Pancreas (tissue), 10 donors: Measurements from ENCODE around the gene ZBTB7C. TPM values are rescaled to one million over a fixed set of nuclear protein-coding genes. Genes with fewer than 3 reads are reported as not detected.

Experiments used
- ATAC-seq, 4 donors: fragments of 200-7000 bp; cut with Tn5 transposase; one replicate each; pipeline versions ENCODE4 v1.8.0 to v1.9.1; 2020; ENCODE audit warnings: mild to moderate bottlenecking in 4 of 4, moderate library complexity in 4 of 4
- DNase-seq, 6 donors: peaks; one replicate each; pipeline ENCODE4 v3.0.0-alpha.2; 2020
- FAIRE-seq: peaks from 2 replicates; lab custom pipeline; 2012; peaks lifted over from hg19 to GRCh38; lab: Jason Lieb, UNC
- H3K27ac ChIP-seq, 4 donors: fragments of 200-600 bp; sonication (generic); 1 replicate in 3 of 4; 2 replicates in 1 of 4; pipeline versions ENCODE4 v1.5.0 to v1.8.0; 2020
- H3K27me3 ChIP-seq, 4 donors: fragments of 200-600 bp; one replicate each; pipeline ENCODE4 v1.8.0; 2021
- H3K36me3 ChIP-seq, 3 donors: fragments of 200-600 bp; sonication (generic) in 1 of 3; one replicate each; pipeline versions ENCODE4 v1.5.0 to v1.8.0; 2020 to 2021
- H3K4me1 ChIP-seq, 3 donors: fragments of 200-600 bp; one replicate each; pipeline ENCODE4 v1.8.0; 2021
- H3K4me3 ChIP-seq, 4 donors: fragments of 200-600 bp; sonication (generic) in 2 of 4; one replicate each; pipeline versions ENCODE4 v1.5.0 to v1.8.0; 2020 to 2021
- H3K9me3 ChIP-seq, 4 donors: fragments of 200-600 bp; one replicate each; pipeline ENCODE4 v1.8.0; 2021
- CTCF ChIP-seq, 4 donors: fragments of 200-600 bp; sonication (generic) in 3 of 4; IDR thresholded peaks; one replicate each; pipeline versions ENCODE4 v1.5.0 to v1.8.0; 2021; ENCODE audit warnings: antibody characterized with exemption in 4 of 4
- WGBS, 2 donors: extraction: QIAGEN DNeasy Blood & Tissue Kit; methylation state at CpG; one replicate each; pipeline ENCODE4 v1.1.7; 2013; 5-methylcytosine and 5-hydroxymethylcytosine counted together
- intact Hi-C, 3 donors: fragments of 100-400 bp; cut with DNase I; formaldehyde crosslinking; loops; one replicate each; pipeline versions ENCODE4 v1.11.1 to v1.14.2; 2022
- polyA plus RNA-seq, 2 donors: library from polyadenylated mRNA; stranded (reverse); fragments of 200-250 nt; gene quantifications; one replicate each; pipeline ENCODE4 v1.2.3, GENCODE V29; 2013
- total RNA-seq, 6 donors: library from RNA; stranded (reverse); fragmentation: NEBNext Ultra II Directional in 4 of 6; extraction: Animal tissue kit (Norgen Biotek cat#: 25700) in 4 of 6; gene quantifications; one replicate each; pipeline versions ENCODE4 v1.2.1 to v1.2.4, GENCODE V29; 2021 to 2023
- donor health status: healthy with polysubstance abuse.
- donor health status: DM: no; HTN: no; CAD: no; lungs with moderate emphysema.
- donor health status: DM: no; HTN: no; CAD: no.
- donor health status: control.
- donor health status: control.
- donor health status: Bipolar disorder and iron deficiency.
- donor health status: DM: yes; HTN: yes; CAD: no.
- donor health status: DM: no; HTN: no; CAD: no.
- donor health status: DM: no; HTN: no; CAD: no.
- donor health status: DM: yes; HTN: yes; CAD: no.

The ZBTB7C gene
- total and polyA plus RNA-seq, 8 donors: 0.35 to 1.7 (median 0.91) TPM

- 79 to 88% methylated on average over 10 of the region's 10 CpGs for WGBS, 2 donors
- FAIRE-seq: no peak
- DNase-seq: no peak
- no peaks in the 10 kb centered on the region for H3K36me3 ChIP-seq
- intact Hi-C loops: loop anchor here in 2 of 3 donors (5.0 kb wide), 1 partner anchor 250 kb away; no protein-coding TSS in a partner anchor
- no peaks in the 10 kb centered on the region for H3K27me3 ChIP-seq
- no peak overlapping the region for H3K4me3 ChIP-seq
- ATAC-seq: no peak
- no peaks in the 10 kb centered on the region for H3K9me3 ChIP-seq
- no peaks in the 10 kb centered on the region for H3K4me1 ChIP-seq
- no peak for TF ChIP-seq CTCF (IDR thresholded peaks at IDR 0.05)
- H3K27ac ChIP-seq: no peak overlapping the region
Measured at GRCh38 chr18:48022021-48022420, 387.2 kb downstream of the ZBTB7C start.

- H3K4me3 ChIP-seq: no peak overlapping the region
- DNase-seq: no peak
- no peak for TF ChIP-seq CTCF (IDR thresholded peaks at IDR 0.05)
Measured at GRCh38 chr18:48021273-48021914, 387.8 kb downstream of the ZBTB7C start.

GRCh38 chr18:48020337-48021250 lies 388.6 kb downstream of the ZBTB7C start:
- no peak for TF ChIP-seq CTCF (IDR thresholded peaks at IDR 0.05)
- WGBS, 2 donors: 57 to 59% methylated on average over 8 of the region's 8 CpGs
- H3K9me3 ChIP-seq: no peaks in the 10 kb centered on the region
- DNase-seq: no peak
- no peak overlapping the region for H3K4me3 ChIP-seq
- no peak for FAIRE-seq
- no peaks in the 10 kb centered on the region for H3K27me3 ChIP-seq
- no peak for ATAC-seq
- no peak overlapping the region for H3K27ac ChIP-seq
- no peaks in the 10 kb centered on the region for H3K36me3 ChIP-seq
- no peaks in the 10 kb centered on the region for H3K4me1 ChIP-seq
- intact Hi-C loops: loop anchor here in 2 of 3 donors (5.0 kb wide), 1 partner anchor 248 kb away; no protein-coding TSS in a partner anchor

More at GRCh38 chr18:48021273-48021914, 387.8 kb downstream of the ZBTB7C start:
- 48 to 65% methylated on average over 5 of the region's 5 CpGs for WGBS, 2 donors
- Histone ChIP-seq H3K9me3 (no peaks in the 10 kb centered on the region), H3K27ac (no peak overlapping the region), H3K4me1 (no peaks in the 10 kb centered on the region), H3K36me3 (no peaks in the 10 kb centered on the region), H3K27me3 (no peaks in the 10 kb centered on the region)
- ATAC-seq: no peak
- FAIRE-seq: no peak
- intact Hi-C loops: loop anchor here in 2 of 3 donors (5.0 kb wide), 1 partner anchor 249 kb away; no protein-coding TSS in a partner anchor

- no peak overlapping the region for H3K4me3 ChIP-seq
- no peak for FAIRE-seq
- intact Hi-C loops: loop anchor here in 2 of 3 donors (5.0 kb wide), 1 partner anchor 247 kb away; no protein-coding TSS in a partner anchor
- WGBS, 2 donors: 66 to 70% methylated on average over 6 of the region's 6 CpGs
- DNase-seq: no peak
- no peaks in the 10 kb centered on the region for H3K9me3 ChIP-seq
- no peak for ATAC-seq
- no peak for TF ChIP-seq CTCF (IDR thresholded peaks at IDR 0.05)
- H3K36me3 ChIP-seq: no peaks in the 10 kb centered on the region
- no peak overlapping the region for H3K27ac ChIP-seq
- H3K4me1 ChIP-seq: no peaks in the 10 kb centered on the region
- H3K27me3 ChIP-seq: no peaks in the 10 kb centered on the region
Measured at GRCh38 chr18:48019557-48020325, 389.4 kb downstream of the ZBTB7C start.
